Frontal cortex (tissue), 4 donors: ENCODE data around the gene PTPRN2. TPM values are rescaled to one million over a fixed set of nuclear protein-coding genes. Genes with fewer than 3 reads are reported as not detected.
"Not testable (repeated sequence)": the region's sequence is repeated elsewhere in the genome, so short reads cannot be mapped to it uniquely, and the experiment has no call there.

Experiments
- DNase-seq, 2 donors: peaks; one replicate each; pipeline ENCODE4 v3.0.0; 2012; ENCODE audit warnings: low spot score in 2 of 2
- FAIRE-seq: peaks from 2 replicates; lab custom pipeline; 2012; peaks lifted over from hg19 to GRCh38; lab: Jason Lieb, UNC
- total RNA-seq: library from RNA; depleted of rRNA; stranded (reverse); fragments of >200 nt; gene quantifications from one replicate; pipeline ENCODE4 v1.2.3, GENCODE V29; 2014
- donor health status: control.
- donor health status: control.
- donor health status: control.

PTPRN2 gene
- total RNA-seq, 1 donor from 2014 or later = 52.2 TPM

GRCh38 chr7:157898802-157899505, 688.7 kb downstream of the PTPRN2 start:
- FAIRE-seq = no peak
- DNase-seq = no peak

GRCh38 chr7:157898261-157898660, 689.4 kb downstream of the PTPRN2 start:
- DNase-seq = no peak
- no peak for FAIRE-seq

- no peak for DNase-seq
- no peak for FAIRE-seq
These were observed 689.9 kb downstream of the PTPRN2 start for GRCh38 chr7:157897681-157898080.

GRCh38 chr7:157896774-157897555, 690.7 kb downstream of the PTPRN2 start:
- no peak for DNase-seq
- no peak for FAIRE-seq

GRCh38 chr7:157896376-157896675, 691.3 kb downstream of the PTPRN2 start:
- not testable (repeated sequence) for FAIRE-seq, DNase-seq

- no peak for FAIRE-seq
These were observed 691.9 kb downstream of the PTPRN2 start for GRCh38 chr7:157895520-157896375.

GRCh38 chr7:157895098-157895497, 692.5 kb downstream of the PTPRN2 start:
- DNase-seq, FAIRE-seq: not testable (repeated sequence)

More at GRCh38 chr7:157895520-157896375, 691.9 kb downstream of the PTPRN2 start:
- no peak for DNase-seq

- FAIRE-seq (no peak), DNase-seq (no peak)
These were observed 694.0 kb downstream of the PTPRN2 start for GRCh38 chr7:157893535-157894044.

GRCh38 chr7:157892751-157893523, 694.7 kb downstream of the PTPRN2 start:
- DNase-seq (no peak), FAIRE-seq (no peak)

- DNase-seq (no peak), FAIRE-seq (no peak)
These were observed 696.7 kb downstream of the PTPRN2 start for GRCh38 chr7:157890921-157891401.

GRCh38 chr7:157889480-157889879, 698.1 kb downstream of the PTPRN2 start:
- DNase-seq (no peak), FAIRE-seq (no peak)

- FAIRE-seq = no peak
These were observed 699.0 kb downstream of the PTPRN2 start for GRCh38 chr7:157888579-157888978.

GRCh38 chr7:157887400-157887799, 700.2 kb downstream of the PTPRN2 start:
- DNase-seq = no peak
- no peak for FAIRE-seq

More at GRCh38 chr7:157888579-157888978, 699.0 kb downstream of the PTPRN2 start:
- no peak for DNase-seq

GRCh38 chr7:157886711-157887110, 700.9 kb downstream of the PTPRN2 start:
- FAIRE-seq (no peak), DNase-seq (no peak)

GRCh38 chr7:157886266-157886665, 701.4 kb downstream of the PTPRN2 start:
- no peak for DNase-seq
- FAIRE-seq = no peak

- FAIRE-seq = no peak
These were observed 702.5 kb downstream of the PTPRN2 start for GRCh38 chr7:157885140-157885539.

GRCh38 chr7:157884461-157885062, 703.1 kb downstream of the PTPRN2 start:
- no peak for FAIRE-seq
- no peak for DNase-seq

More at GRCh38 chr7:157885140-157885539, 702.5 kb downstream of the PTPRN2 start:
- no peak for DNase-seq

- DNase-seq (no peak), FAIRE-seq (no peak)
These were observed 706.4 kb downstream of the PTPRN2 start for GRCh38 chr7:157881048-157881771.
